ENCODE data around the gene GET4. TPM values are rescaled to one million over a fixed set of nuclear protein-coding genes. Genes with fewer than 3 reads are reported as not detected.

GET4 gene
- polyA plus RNA-seq, 3 donors = 20.1 to 36.8 (median 25.5) TPM

GRCh38 chr7:859359-860030 is 16.9 kb upstream of the GET4 start:
- Mint-ChIP-seq H3K27ac (no peak overlapping the region), H3K36me3 (peaks cover 85 to 96% of the 10 kb centered on the region in 2 donors), H3K9me3 (no peaks in the 10 kb centered on the region), H3K4me1 (no peaks in the 10 kb centered on the region), H3K27me3 (ENCODE audit: low read depth in 3 of 3) (peaks cover 0 to 3% (median 0%) of the 10 kb centered on the region in 3 donors), H3K4me3 (no peak overlapping the region)
- no peak for TF ChIP-seq CTCF (IDR thresholded peaks at IDR 0.05)
- WGBS (ENCODE audit: insufficient coverage) = 87% methylated on average over 3 of the region's 16 CpGs
- Histone ChIP-seq H3K4me1 (ENCODE audit: control insufficient read depth in 1 of 2, insufficient read depth in 2 of 2, low read length in 2 of 2) (no peaks in the 10 kb centered on the region), H3K9ac (ENCODE audit: insufficient read depth, low read length, poor library complexity, severe bottlenecking) (no peak overlapping the region), H3K79me2 (ENCODE audit: insufficient read depth, low read length) (no peaks in the 10 kb centered on the region), H3K4me3 (replicated peaks in 1 of 3; ENCODE audit: low read depth in 2 of 3, low read length in 3 of 3) (no peak overlapping the region), H3K36me3 (replicated peaks in 1 of 2; ENCODE audit: control insufficient read depth in 1 of 2, insufficient read depth in 2 of 2, low read length in 2 of 2) (peaks cover 70 to 98% of the 10 kb centered on the region in 2 donors), H3K4me2 (replicated peaks; ENCODE audit: extremely low read depth, low read length, poor library complexity, severe bottlenecking) (no peak overlapping the region), H3K27ac (ENCODE audit: low read depth in 1 of 2, low read length in 2 of 2) (no peak overlapping the region), H3K27me3 (ENCODE audit: control insufficient read depth in 2 of 2, insufficient read depth in 2 of 2, low read length in 2 of 2) (no peaks in the 10 kb centered on the region), H4K20me1 (ENCODE audit: insufficient read depth, low read length) (no peaks in the 10 kb centered on the region), H3K9me3 (replicated peaks in 1 of 2; ENCODE audit: control insufficient read depth in 1 of 2, insufficient read depth in 1 of 2, low read length in 2 of 2) (no peaks in the 10 kb centered on the region), H2AFZ (ENCODE audit: insufficient read depth, low read depth, low read length, poor library complexity, severe bottlenecking) (no peak overlapping the region)
- intact Hi-C loops (cut with micrococcal nuclease) = no loop called here
- DNase-seq = no peak

DNA sequence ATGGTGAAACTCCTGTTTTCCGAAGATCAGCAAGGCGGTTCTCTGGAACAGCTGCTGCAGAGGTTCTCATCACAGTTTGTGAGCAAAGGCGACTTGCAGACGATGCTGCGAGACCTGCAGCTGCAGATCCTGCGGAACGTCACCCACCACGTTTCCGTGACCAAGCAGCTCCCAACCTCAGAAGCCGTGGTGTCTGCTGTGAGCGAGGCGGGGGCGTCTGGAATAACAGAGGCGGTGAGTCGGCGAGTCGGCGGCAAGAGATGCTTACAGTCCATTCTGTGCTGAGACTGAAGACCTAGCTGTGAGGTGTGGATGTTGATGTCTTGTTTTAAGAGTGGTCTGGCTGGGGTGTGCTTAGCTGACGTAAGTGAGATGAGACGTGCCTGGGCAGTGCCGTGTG is 16.2 kb upstream of the GET4 start:
- Histone ChIP-seq H3K9me3 (replicated peaks in 1 of 2; ENCODE audit: control insufficient read depth in 1 of 2, insufficient read depth in 1 of 2, low read length in 2 of 2) (no peaks in the 10 kb centered on the region), H3K27me3 (ENCODE audit: control insufficient read depth in 2 of 2, insufficient read depth in 2 of 2, low read length in 2 of 2) (no peaks in the 10 kb centered on the region), H3K4me2 (replicated peaks; ENCODE audit: extremely low read depth, low read length, poor library complexity, severe bottlenecking) (no peak overlapping the region), H3K4me3 (replicated peaks in 1 of 3; ENCODE audit: low read depth in 2 of 3, low read length in 3 of 3) (no peak overlapping the region), H3K36me3 (replicated peaks in 1 of 2; ENCODE audit: control insufficient read depth in 1 of 2, insufficient read depth in 2 of 2, low read length in 2 of 2) (peaks cover 64 to 99% of the 10 kb centered on the region in 2 donors), H3K79me2 (ENCODE audit: insufficient read depth, low read length) (no peaks in the 10 kb centered on the region), H4K20me1 (ENCODE audit: insufficient read depth, low read length) (no peaks in the 10 kb centered on the region), H3K4me1 (ENCODE audit: control insufficient read depth in 1 of 2, insufficient read depth in 2 of 2, low read length in 2 of 2) (no peaks in the 10 kb centered on the region), H3K27ac (ENCODE audit: low read depth in 1 of 2, low read length in 2 of 2) (no peak overlapping the region), H3K9ac (ENCODE audit: insufficient read depth, low read length, poor library complexity, severe bottlenecking) (no peak overlapping the region), H2AFZ (ENCODE audit: insufficient read depth, low read depth, low read length, poor library complexity, severe bottlenecking) (no peak overlapping the region)
- H3K36me3 Mint-ChIP-seq = peaks cover 84 to 96% of the 10 kb centered on the region in 2 donors
- no peak for DNase-seq
- H3K27ac Mint-ChIP-seq = no peak overlapping the region
- 96% methylated on average over 21 of the region's 21 CpGs for WGBS (ENCODE audit: insufficient coverage)
- H3K4me3 Mint-ChIP-seq = no peak overlapping the region
- intact Hi-C loops (cut with micrococcal nuclease) = no loop called here
- H3K9me3 Mint-ChIP-seq = peaks cover 0 to 2% (median 0%) of the 10 kb centered on the region in 7 donors
- H3K4me1 Mint-ChIP-seq = no peaks in the 10 kb centered on the region
- TF ChIP-seq CTCF (IDR thresholded peaks at IDR 0.05) = no peak
- peaks cover 0 to 3% (median 0%) of the 10 kb centered on the region in 3 donors for H3K27me3 Mint-ChIP-seq (ENCODE audit: low read depth in 3 of 3)
